ENCODE results near the gene UBXN2A.

DNA sequence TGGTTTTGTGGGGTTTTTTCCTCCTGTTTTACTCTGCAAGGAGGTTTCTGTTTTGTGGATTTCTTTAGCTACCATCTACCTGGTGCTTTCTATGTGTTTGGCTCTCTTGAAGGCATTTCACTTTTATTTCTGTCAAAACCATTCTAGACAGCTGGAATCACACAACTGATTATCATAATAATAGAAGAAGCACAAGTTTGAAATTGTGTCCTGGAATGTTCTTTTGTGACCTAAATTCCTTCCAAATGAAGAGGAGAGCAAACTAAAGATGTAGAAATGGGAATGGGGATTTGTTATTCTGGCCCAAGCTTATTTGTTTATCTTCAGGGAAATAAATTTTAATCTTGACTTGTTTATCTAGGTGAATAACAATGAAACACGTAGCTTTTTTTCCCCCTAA, 52.7 kb downstream of the UBXN2A start:
- TF ChIP-seq, protein P1, sequence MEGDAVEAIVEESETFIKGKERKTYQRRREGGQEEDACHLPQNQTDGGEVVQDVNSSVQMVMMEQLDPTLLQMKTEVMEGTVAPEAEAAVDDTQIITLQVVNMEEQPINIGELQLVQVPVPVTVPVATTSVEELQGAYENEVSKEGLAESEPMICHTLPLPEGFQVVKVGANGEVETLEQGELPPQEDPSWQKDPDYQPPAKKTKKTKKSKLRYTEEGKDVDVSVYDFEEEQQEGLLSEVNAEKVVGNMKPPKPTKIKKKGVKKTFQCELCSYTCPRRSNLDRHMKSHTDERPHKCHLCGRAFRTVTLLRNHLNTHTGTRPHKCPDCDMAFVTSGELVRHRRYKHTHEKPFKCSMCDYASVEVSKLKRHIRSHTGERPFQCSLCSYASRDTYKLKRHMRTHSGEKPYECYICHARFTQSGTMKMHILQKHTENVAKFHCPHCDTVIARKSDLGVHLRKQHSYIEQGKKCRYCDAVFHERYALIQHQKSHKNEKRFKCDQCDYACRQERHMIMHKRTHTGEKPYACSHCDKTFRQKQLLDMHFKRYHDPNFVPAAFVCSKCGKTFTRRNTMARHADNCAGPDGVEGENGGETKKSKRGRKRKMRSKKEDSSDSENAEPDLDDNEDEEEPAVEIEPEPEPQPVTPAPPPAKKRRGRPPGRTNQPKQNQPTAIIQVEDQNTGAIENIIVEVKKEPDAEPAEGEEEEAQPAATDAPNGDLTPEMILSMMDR (conservative IDR thresholded peaks at IDR 0.05; ENCODE audit: low read length), result no peak
- no peak for TF ChIP-seq EZH2phosphoT487 (IDR thresholded peaks at IDR 0.05; ENCODE audit: borderline replicate concordance)
